GM19463 (cell line): ENCODE results near the gene TMSB10.
"Not testable (repeated sequence)": the region's sequence is repeated elsewhere in the genome, so short reads cannot be mapped to it uniquely, and the experiment has no call there.

Experiments
- ATAC-seq: cut with Tn5 transposase; IDR thresholded peaks from one replicate; pipeline ENCODE4 v1.9.1; 2021; ENCODE audit warnings: mild to moderate bottlenecking, moderate library complexity; ENCODE audit not compliant: unreplicated experiment

Gene TMSB10

DNA sequence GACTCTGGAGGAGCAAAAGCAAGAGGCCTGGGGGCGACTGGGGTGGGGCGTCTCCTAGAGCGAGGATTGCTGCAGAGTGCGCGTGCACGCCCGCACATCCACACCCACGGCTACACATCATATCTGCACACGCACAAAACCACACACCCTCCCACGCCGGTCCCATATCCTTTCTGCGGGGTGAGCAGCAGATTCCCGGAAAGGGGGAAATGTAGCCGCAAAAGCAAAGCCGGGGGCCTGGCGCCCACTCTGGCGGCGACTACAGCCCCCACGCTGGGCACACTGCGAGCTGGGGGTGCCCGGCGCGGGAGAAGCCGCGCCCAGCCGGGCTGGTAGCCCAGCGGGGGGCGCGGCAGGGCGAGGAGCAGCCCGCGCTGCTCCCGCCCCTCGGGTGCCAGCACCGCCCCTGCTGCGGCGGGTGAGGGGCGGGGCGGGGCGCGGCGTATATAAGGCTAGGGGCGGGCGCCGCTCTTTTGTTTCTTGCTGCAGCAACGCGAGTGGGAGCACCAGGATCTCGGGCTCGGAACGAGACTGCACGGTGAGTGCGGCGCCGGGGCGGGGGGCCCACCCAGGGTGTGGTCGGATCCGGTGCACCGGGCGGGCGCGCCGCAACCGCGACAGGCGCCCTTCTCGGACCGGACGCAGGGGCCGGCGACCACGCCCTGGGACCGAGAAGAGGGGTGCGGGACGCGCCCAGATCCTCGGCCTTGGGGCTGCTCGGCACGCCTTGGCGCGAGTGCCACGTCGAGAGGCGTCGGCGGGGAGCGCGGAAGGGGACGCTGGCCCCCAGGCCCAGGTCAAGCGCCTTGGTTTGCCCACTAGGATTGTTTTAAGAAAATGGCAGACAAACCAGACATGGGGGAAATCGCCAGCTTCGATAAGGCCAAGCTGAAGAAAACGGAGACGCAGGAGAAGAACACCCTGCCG lies at the start of gene TMSB10:
Gene TMSB10 (plus strand): TSS at position 476 of the 927 bp plus-strand sequence.
- peak; percentile 65 for ATAC-seq

- ATAC-seq = no peak
Observed at GRCh38 chr2:84855731-84856130, 49.7 kb upstream of the TMSB10 start.

DNA sequence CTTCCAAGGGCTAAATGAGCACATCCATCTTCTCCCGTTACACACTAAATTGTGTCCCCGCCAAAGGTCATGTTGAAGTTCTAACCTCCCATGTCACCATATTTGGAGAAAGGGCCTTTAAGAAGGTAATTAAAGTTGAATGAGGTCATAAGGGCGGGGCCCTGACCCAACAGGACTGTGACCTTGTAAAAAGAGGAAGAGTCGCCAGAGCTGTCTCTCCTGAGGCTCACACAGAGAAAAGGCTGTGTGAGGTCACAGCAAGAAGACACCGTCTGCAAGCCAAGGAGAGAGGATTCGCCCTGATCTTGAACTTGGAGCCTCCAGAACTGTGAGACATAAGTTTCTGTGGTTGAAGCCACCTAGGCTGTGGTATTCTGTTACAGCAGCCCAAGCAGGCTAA lies 48.7 kb upstream of the TMSB10 start:
- peak; percentile 79 for ATAC-seq

DNA sequence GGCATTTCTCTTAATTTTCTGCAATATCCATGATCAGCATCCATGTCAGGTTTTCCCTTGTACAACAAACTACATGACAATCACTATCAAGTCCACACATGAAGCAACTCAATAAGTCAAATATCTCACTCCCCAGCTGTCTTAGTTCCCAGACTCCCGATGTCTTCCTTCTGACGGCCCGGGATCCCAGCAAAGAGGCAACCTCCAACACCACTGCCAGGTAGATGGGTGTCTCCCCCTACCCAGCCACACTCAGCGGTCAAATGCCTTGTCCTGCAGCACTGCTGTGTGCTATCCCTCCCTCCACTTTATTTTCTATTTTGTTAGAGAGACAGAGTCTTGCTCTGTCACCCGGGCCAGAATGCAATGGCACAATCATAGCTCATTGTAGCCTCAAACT lies 47.9 kb upstream of the TMSB10 start:
- ATAC-seq = no peak

GRCh38 chr2:84858123-84858522 lies 47.3 kb upstream of the TMSB10 start:
- ATAC-seq = no peak

- no peak for ATAC-seq
Observed at GRCh38 chr2:84858937-84859336, 46.5 kb upstream of the TMSB10 start.

DNA sequence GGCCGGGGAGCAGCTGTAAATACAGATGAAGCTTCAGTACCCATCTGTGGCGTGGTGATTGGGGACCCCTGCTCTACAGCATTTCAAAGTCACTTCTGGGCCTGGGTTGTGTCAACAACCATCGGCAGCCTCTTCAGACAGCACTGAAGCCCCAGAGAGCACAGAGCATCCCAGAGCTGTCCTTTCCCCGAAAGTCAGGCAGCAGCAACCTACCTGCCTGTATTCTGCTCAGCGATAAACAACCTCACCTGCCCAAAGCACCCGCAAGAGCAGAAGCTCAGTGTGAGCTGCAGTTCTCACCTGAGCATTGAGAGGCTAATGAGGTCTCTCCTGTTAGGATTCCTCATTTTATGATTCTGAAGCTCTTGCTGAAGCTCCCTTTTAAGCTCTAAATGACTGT lies 43.9 kb upstream of the TMSB10 start:
- ATAC-seq = no peak

DNA sequence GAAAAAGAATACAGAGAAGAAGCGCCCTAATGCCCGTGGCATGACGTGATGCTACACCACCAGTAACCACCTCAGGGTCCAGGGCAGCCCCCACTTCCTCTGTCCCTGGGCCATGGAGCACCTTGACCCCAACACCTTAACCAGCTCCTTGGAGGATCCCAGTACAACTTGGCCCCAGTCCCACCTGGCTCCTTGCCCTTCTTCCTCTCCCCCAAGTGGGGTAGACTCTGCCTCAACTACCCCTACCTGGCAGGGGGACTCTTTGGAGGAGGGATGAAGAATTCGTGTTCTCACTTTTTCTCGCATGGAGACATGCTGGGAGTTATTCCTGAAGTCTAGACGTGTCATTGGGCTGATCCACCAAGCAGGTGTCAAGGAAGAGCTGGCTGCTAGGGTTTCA lies 43.5 kb upstream of the TMSB10 start:
- ATAC-seq = no peak

- peak; percentile 75 for ATAC-seq
Observed at GRCh38 chr2:84865181-84865783, 40.2 kb upstream of the TMSB10 start.

GRCh38 chr2:84866122-84866521 lies 39.3 kb upstream of the TMSB10 start:
- ATAC-seq = no peak

GRCh38 chr2:84868327-84868726 lies 37.1 kb upstream of the TMSB10 start:
- not testable (repeated sequence) for ATAC-seq

DNA sequence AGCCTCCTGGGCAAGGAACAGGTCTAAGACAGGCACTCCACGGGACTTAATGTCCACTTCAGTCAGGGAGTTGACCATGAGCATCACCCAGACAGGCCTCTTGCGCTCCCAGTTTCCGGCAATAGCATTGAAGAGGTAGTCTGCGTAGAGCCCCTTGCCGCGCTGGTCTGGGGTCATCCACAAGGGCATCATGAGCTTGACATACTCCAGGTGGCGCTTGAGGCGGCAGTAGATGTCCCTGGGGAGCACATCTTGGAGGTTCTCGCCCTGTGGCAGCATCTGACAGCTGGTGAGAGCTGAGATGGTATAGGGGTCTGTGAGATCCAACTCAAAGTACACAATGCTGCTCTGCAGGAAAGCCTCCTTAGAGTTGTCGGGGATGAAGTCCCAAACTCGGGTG lies 35.1 kb upstream of the TMSB10 start:
- no peak for ATAC-seq

DNA sequence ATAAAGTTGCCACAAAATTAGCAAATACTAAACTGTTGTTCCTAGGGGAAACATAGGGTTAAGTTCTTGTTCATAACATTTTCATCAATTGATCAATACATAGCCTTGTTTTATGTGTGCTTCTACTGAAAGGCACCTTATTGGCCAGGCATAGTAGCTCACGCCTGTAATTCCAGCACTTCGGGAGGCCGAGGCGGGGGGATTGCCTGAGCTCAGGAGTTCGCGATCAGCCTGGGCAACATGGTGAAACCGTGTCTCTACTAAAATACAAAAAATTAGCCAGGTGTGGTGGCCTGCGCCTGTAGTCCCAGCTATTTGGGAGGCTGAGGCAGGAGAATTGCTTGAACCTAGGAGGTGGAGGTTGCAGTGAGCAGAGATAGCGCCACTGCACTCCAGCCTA lies 32.8 kb upstream of the TMSB10 start:
- ATAC-seq = not testable (repeated sequence)

DNA sequence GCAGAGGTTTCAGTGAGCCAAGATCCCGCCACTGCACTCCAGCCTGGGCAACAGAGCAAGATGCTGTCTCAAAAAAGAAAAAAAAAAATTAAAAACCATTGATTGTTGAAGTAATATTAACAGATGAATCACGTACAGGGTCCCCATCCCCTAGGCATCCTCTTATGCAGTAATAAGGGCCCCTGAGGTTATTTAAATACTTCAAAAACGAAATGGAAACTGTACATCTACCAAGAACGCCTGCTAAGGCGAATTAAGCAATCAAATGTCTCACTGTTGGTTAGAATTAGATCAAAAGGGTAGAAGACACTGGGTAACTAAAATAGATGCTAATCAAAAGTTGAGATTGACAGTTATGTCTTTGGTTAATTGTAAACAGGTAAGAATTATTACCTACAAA lies 32.1 kb upstream of the TMSB10 start:
- no peak for ATAC-seq

GRCh38 chr2:84874381-84875212 lies 30.9 kb upstream of the TMSB10 start:
- no peak for ATAC-seq

DNA sequence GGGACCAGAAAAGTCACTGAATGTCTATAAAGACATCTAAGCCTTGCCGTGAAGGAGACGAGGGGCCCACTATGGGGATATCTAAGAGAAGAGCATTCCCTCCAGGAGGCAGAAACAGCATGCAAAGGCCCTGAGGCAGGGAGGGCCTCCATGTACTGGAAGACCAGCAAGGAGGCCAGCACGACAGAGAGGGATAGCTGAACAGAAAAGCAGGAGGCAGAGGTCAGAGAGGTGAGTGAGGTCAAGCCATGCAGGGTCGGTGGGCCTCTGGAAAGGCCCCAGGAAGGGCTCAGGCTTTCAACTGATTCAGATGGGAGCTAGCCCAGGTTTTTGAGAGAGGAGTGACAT lies 30.3 kb upstream of the TMSB10 start:
- ATAC-seq = no peak

- ATAC-seq = not testable (repeated sequence)
Observed at GRCh38 chr2:84875619-84876018, 29.8 kb upstream of the TMSB10 start.

GRCh38 chr2:84876369-84876768 lies 29.1 kb upstream of the TMSB10 start:
- no peak for ATAC-seq

DNA sequence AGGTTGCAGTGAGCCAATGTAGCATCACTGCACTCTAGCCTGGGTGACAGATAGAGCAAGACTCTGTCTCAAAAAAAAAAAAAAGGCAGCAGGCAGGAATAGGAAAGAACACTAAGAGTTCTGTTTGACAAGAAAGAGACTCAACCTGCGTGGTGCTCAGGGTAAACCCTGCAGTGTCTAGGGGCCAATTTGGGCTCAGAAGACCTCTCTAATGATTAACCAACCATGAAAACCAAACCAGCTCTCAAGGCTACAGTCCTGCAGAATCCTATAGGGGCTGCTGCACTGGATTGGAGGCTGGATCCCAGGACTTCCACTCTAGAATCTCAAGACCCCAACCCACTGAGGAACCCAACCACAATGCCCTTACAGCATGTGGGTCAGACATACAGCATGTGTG lies 27.0 kb upstream of the TMSB10 start:
- ATAC-seq = peak; percentile 27

- ATAC-seq = no peak
Observed at GRCh38 chr2:84878896-84879583, 26.4 kb upstream of the TMSB10 start.
